Endothelial cell of umbilical vein (primary cell): Measurements from ENCODE around the gene ADGB. TPM values are rescaled to one million over a fixed set of nuclear protein-coding genes. Genes with fewer than 3 reads are reported as not detected.
A peak's percentile ranks its signal among the peaks of the same experiment; 100 is the strongest.

Source experiments
- BruUV-seq: library from RNA; stranded (reverse); fragments of 400-500 nt; replicated peaks from 2 replicates; lab custom pipeline; 2021; lab: Mats Ljungman, UMichigan
- CTCF ChIA-PET: fragments of 300-600, 350-600 bp; sonication (Branson Sonifier 250); formaldehyde crosslinking; loops from one replicate; lab custom pipeline; 2021; ENCODE audit warnings: antibody characterized with exemption, inconsistent platforms; lab: Charles Lee
- POLR2A ChIA-PET: fragments of 300-600, 350-600 bp; sonication (Branson Sonifier 250); formaldehyde crosslinking; loops from one replicate; lab custom pipeline; 2021; ENCODE audit warnings: antibody characterized with exemption, inconsistent platforms; lab: Charles Lee
- DNase-seq: peaks from one replicate; pipeline ENCODE4 v3.0.0-alpha.2; 2011; ENCODE audit warnings: low read depth, low spot score
- FAIRE-seq: peaks from 2 replicates; lab custom pipeline; 2011; peaks lifted over from hg19 to GRCh38; lab: Jason Lieb, UNC
- H2AFZ ChIP-seq: 2 replicates; pipeline ENCODE4 v1.6.0; 2012; ENCODE audit warnings: low read depth, low read length, control low read depth, inconsistent platforms
- H3K27ac ChIP-seq: 2 replicates; pipeline ENCODE4 v1.5.1; 2011; ENCODE audit warnings: low read depth, mild to moderate bottlenecking, control low read depth, low read length, moderate library complexity; ENCODE audit not compliant: insufficient read depth
- H3K27me3 ChIP-seq, 2 experiments: 2 replicates each; pipeline versions ENCODE4 v1.6.0 to v1.6.1; 2011; ENCODE audit warnings: low read length in 2 of 2, mixed read lengths in 1 of 2; ENCODE audit not compliant: control insufficient read depth in 2 of 2, insufficient read depth in 2 of 2
- H3K36me3 ChIP-seq, 2 experiments: 2 replicates in 1 of 2; 3 replicates in 1 of 2; pipeline ENCODE4 v1.5.1; 2011; ENCODE audit warnings: low read length in 2 of 2, mild to moderate bottlenecking in 1 of 2, moderate library complexity in 1 of 2; ENCODE audit not compliant: control insufficient read depth in 2 of 2, insufficient read depth in 2 of 2; ENCODE audit errors: extremely low read depth in 1 of 2
- H3K4me1 ChIP-seq: 3 replicates; pipeline ENCODE4 v1.5.1; 2011; ENCODE audit warnings: mild to moderate bottlenecking, low read length; ENCODE audit not compliant: control insufficient read depth, insufficient read depth; ENCODE audit errors: extremely low read depth
- H3K4me2 ChIP-seq: 2 replicates; pipeline ENCODE4 v1.6.1; 2011; ENCODE audit warnings: low read length, control low read depth, mixed read lengths; ENCODE audit not compliant: insufficient read depth
- H3K4me3 ChIP-seq, 3 experiments: fragments of 200-600 bp in 1 of 3; sonication (generic), shearing (Covaris generic) in 1 of 3; replicated peaks in 1 of 3; 2 replicates each; pipeline ENCODE4 v1.5.1; 2011 to 2016; ENCODE audit warnings: control low read depth in 3 of 3, low read length in 3 of 3, mild to moderate bottlenecking in 2 of 3, inconsistent platforms in 1 of 3, low read depth in 1 of 3, moderate library complexity in 1 of 3; ENCODE audit not compliant: insufficient read depth in 1 of 3
- H3K79me2 ChIP-seq: 2 replicates; pipeline ENCODE4 v1.6.0; 2012; ENCODE audit warnings: low read length, inconsistent platforms; ENCODE audit not compliant: control insufficient read depth, insufficient read depth
- H3K9ac ChIP-seq: replicated peaks from 2 replicates; pipeline ENCODE3; 2011; ENCODE audit warnings: low read length, control low read depth; ENCODE audit not compliant: insufficient read depth; ENCODE audit errors: extremely low read depth
- H3K9me1 ChIP-seq: replicated peaks from 3 replicates; pipeline ENCODE4 v1.6.0; 2011; ENCODE audit warnings: mild to moderate bottlenecking, low read length; ENCODE audit not compliant: control insufficient read depth, insufficient read depth; ENCODE audit errors: extremely low read depth
- H3K9me3 ChIP-seq: replicated peaks from 2 replicates; pipeline ENCODE4 v1.5.1; 2012; ENCODE audit warnings: low read length, inconsistent platforms; ENCODE audit not compliant: control insufficient read depth, insufficient read depth
- H4K20me1 ChIP-seq: replicated peaks from 2 replicates; pipeline ENCODE3; 2011; ENCODE audit warnings: mild to moderate bottlenecking, low read length; ENCODE audit not compliant: control insufficient read depth, insufficient read depth; ENCODE audit errors: extremely low read depth
- EZH2 ChIP-seq: IDR thresholded peaks from 2 replicates; pipeline ENCODE4 v1.6.1; 2012; ENCODE audit warnings: borderline replicate concordance, low read depth, mild to moderate bottlenecking, moderate library complexity, low read length, inconsistent platforms; ENCODE audit not compliant: severe bottlenecking
- JUN ChIP-seq: IDR thresholded peaks from 2 replicates; pipeline ENCODE4 v1.6.1; 2011; ENCODE audit warnings: borderline replicate concordance, low read depth; ENCODE audit not compliant: insufficient read length, insufficient read depth
- dilution Hi-C: fragments of 300-500 bp; cut with MboI; formaldehyde crosslinking; loops from one replicate; pipeline ENCODE4 v1.15.0; 2019; ENCODE audit warnings: low sequenced_read_pairs; ENCODE audit not compliant: extremely low pct_ligation_motif_present
- intact Hi-C: fragments of 100-400 bp; cut with micrococcal nuclease; formaldehyde crosslinking; loops from one replicate; pipeline ENCODE4 v1.10.0; 2022
- polyA plus RNA-seq, 4 experiments: library from polyadenylated mRNA; depleted of rRNA in 3 of 4; stranded (reverse) in 3 of 4; unstranded in 1 of 4; fragments of >200 nt; gene quantifications; 2 replicates each; pipeline versions ENCODE4 v1.2.1 to v1.2.3, GENCODE V29; 2011 to 2012; ENCODE audit warnings: missing spikeins in 1 of 4
- total RNA-seq: library from RNA; stranded (reverse); gene quantifications from 2 replicates; pipeline ENCODE4 v1.2.3, GENCODE V29; 2021
- TF ChIP-seq, protein P1 (sequence below), 2 donors: IDR thresholded peaks; 1 replicate in 1 of 2; 2 replicates in 1 of 2; pipeline ENCODE4 v1.5.1; 2011; ENCODE audit warnings: low read length in 2 of 2, mild to moderate bottlenecking in 2 of 2, moderate library complexity in 2 of 2, control low read depth in 1 of 2, inconsistent platforms in 1 of 2, low read depth in 1 of 2; ENCODE audit not compliant: insufficient read depth in 1 of 2; ENCODE audit errors: extremely low read depth in 1 of 2
- TF ChIP-seq, protein P2 (sequence below): IDR thresholded peaks from 2 replicates; pipeline ENCODE4 v1.6.1; 2011; ENCODE audit not compliant: insufficient read depth, insufficient read length

ADGB gene
- total and polyA plus RNA-seq, 2 donors (not counting 3 experiments of a cell fraction or from before 2014, with no cell fraction given): not detected

DNA sequence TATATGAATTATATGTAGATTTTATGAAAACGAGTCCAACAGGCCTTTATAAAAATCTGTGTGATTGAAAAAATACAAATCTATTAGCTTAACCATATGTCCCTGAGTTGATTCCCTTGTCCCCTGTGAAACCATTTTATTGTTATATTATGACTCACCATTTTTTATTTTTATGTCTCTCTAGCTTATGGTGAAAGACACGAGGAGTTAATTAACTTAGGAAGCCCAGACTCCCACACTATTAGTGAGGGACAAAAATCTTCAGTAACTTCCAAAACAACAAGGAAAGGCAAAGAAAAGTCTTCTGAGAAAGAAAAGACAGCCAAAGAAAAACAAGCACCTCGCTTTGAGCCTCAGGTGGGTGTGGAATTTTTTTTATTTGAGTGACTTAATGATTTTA, 183.1 kb downstream of the ADGB start:
- DNase-seq (no peak), FAIRE-seq (no peak)
- dilution Hi-C loops: no loop called here
- H3K9ac ChIP-seq: no peak overlapping the region
- intact Hi-C loops: no loop called here
- H3K9me1 ChIP-seq: no peaks in the 10 kb centered on the region
- no peak overlapping the region for H2AFZ ChIP-seq
- no peaks in the 10 kb centered on the region for H3K27me3 ChIP-seq
- no TSS peak for BruUV-seq
- H4K20me1 ChIP-seq: no peaks in the 10 kb centered on the region
- no peaks in the 10 kb centered on the region for H3K36me3 ChIP-seq
- no peak for TF ChIP-seq JUN
- TF ChIP-seq EZH2: no peak
- no peak overlapping the region for H3K27ac ChIP-seq
- POLR2A ChIA-PET: no interaction called here
- H3K4me2 ChIP-seq: no peak overlapping the region
- no peaks in the 10 kb centered on the region for H3K79me2 ChIP-seq
- no peaks in the 10 kb centered on the region for H3K4me1 ChIP-seq
- CTCF ChIA-PET: no interaction called here
- H3K4me3 ChIP-seq: no peak overlapping the region
- H3K9me3 ChIP-seq: no peaks in the 10 kb centered on the region

DNA sequence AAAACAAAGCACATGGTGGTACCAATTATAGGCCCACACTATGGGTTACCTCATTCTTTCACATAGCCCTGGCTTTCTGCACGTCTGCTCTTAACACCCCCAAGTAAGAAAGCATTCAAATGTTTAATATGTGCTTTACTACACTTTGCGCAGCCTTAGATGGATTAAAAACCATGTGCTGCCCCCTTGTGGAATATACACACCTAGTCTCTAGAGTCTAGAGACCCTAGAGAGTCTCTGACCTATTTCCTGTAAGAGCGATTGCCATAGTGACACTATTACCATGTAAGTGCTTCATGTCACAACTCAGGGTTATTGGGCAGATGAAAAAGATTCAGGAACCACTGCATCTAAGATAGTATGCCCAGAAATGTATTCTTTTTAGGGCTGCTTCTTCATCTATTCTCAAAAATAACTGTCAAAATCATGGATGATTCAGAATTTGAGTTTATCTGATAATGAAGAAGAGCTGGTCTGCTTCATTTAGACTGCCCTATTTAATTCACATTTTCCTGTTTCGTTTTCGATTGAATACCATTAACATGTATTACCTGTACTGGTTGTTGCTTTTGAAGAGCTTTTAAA, 186.3 kb downstream of the ADGB start:
- TF ChIP-seq, protein P1, sequence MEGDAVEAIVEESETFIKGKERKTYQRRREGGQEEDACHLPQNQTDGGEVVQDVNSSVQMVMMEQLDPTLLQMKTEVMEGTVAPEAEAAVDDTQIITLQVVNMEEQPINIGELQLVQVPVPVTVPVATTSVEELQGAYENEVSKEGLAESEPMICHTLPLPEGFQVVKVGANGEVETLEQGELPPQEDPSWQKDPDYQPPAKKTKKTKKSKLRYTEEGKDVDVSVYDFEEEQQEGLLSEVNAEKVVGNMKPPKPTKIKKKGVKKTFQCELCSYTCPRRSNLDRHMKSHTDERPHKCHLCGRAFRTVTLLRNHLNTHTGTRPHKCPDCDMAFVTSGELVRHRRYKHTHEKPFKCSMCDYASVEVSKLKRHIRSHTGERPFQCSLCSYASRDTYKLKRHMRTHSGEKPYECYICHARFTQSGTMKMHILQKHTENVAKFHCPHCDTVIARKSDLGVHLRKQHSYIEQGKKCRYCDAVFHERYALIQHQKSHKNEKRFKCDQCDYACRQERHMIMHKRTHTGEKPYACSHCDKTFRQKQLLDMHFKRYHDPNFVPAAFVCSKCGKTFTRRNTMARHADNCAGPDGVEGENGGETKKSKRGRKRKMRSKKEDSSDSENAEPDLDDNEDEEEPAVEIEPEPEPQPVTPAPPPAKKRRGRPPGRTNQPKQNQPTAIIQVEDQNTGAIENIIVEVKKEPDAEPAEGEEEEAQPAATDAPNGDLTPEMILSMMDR (IDR thresholded peaks at IDR 0.05; ENCODE audit: extremely low read depth in 1 of 2, insufficient read depth in 1 of 2, low read depth in 1 of 2, low read length in 2 of 2): peak; percentile 42 to 48
- TF ChIP-seq, protein P2, sequence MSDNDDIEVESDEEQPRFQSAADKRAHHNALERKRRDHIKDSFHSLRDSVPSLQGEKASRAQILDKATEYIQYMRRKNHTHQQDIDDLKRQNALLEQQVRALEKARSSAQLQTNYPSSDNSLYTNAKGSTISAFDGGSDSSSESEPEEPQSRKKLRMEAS: no peak
- H3K9me1 ChIP-seq: no peaks in the 10 kb centered on the region
- no peak overlapping the region for H3K4me2 ChIP-seq
- BruUV-seq: no TSS peak
- no peaks in the 10 kb centered on the region for H4K20me1 ChIP-seq
- no peak overlapping the region for H3K27ac ChIP-seq
- H3K4me1 ChIP-seq: no peaks in the 10 kb centered on the region
- no peaks in the 10 kb centered on the region for H3K9me3 ChIP-seq
- dilution Hi-C loops (no loop called here), intact Hi-C loops (loop anchor here (1.0 to 2.0 kb wide), 2 partner anchors 84 to 744 kb away; no protein-coding TSS in a partner anchor)
- DNase-seq (peak; percentile 40), FAIRE-seq (peak; percentile 59)
- CTCF ChIA-PET: interaction anchor here (0.7 to 1.9 kb wide), 18 partner anchors 9 to 942 kb away, joined by 3 to 34 read pairs (median 4); partner anchors contain the start of gene SHPRH
- no peak overlapping the region for H2AFZ ChIP-seq
- POLR2A ChIA-PET: no interaction called here
- no peak overlapping the region for H3K9ac ChIP-seq
- H3K4me3 ChIP-seq: no peak overlapping the region
- no peaks in the 10 kb centered on the region for H3K36me3 ChIP-seq
- H3K27me3 ChIP-seq: no peaks in the 10 kb centered on the region
- H3K79me2 ChIP-seq: no peaks in the 10 kb centered on the region
